Nephron (organoid): ENCODE measurements around the gene MEMO1.
"Not testable (repeated sequence)": the region's sequence is repeated elsewhere in the genome, so short reads cannot be mapped to it uniquely, and the experiment has no call there.

Experiments
- H3K27ac Mint-ChIP-seq, 3 experiments: 2 replicates each; pipeline ENCODE4 v1.8.0; 2020; ENCODE audit warnings: mixed read lengths in 3 of 3, mild to moderate bottlenecking in 2 of 3, moderate library complexity in 1 of 3
- H3K27me3 Mint-ChIP-seq: 2 replicates; pipeline ENCODE4 v1.8.0; 2021; ENCODE audit warnings: low read depth, mild to moderate bottlenecking, moderate library complexity, mixed read lengths
- H3K36me3 Mint-ChIP-seq: 2 replicates; pipeline ENCODE4 v1.8.0; 2020; ENCODE audit warnings: low read depth, mixed read lengths
- H3K4me1 Mint-ChIP-seq: 2 replicates; pipeline ENCODE4 v1.8.0; 2020; ENCODE audit warnings: mixed read lengths
- H3K4me3 Mint-ChIP-seq, 3 experiments: 2 replicates each; pipeline ENCODE4 v1.8.0; 2020; ENCODE audit warnings: mild to moderate bottlenecking in 3 of 3, mixed read lengths in 3 of 3, moderate library complexity in 2 of 3
- H3K9me3 Mint-ChIP-seq: 2 replicates; pipeline ENCODE4 v1.8.0; 2020; ENCODE audit warnings: mixed read lengths
- TF ChIP-seq, protein P1 (sequence below), 3 experiments: fragments of 200-600 bp; sonication (generic); IDR thresholded peaks; one replicate each; pipeline ENCODE4 v1.5.0; 2021; ENCODE audit warnings: antibody characterized with exemption in 3 of 3; ENCODE audit not compliant: unreplicated experiment in 3 of 3

MEMO1 gene

DNA sequence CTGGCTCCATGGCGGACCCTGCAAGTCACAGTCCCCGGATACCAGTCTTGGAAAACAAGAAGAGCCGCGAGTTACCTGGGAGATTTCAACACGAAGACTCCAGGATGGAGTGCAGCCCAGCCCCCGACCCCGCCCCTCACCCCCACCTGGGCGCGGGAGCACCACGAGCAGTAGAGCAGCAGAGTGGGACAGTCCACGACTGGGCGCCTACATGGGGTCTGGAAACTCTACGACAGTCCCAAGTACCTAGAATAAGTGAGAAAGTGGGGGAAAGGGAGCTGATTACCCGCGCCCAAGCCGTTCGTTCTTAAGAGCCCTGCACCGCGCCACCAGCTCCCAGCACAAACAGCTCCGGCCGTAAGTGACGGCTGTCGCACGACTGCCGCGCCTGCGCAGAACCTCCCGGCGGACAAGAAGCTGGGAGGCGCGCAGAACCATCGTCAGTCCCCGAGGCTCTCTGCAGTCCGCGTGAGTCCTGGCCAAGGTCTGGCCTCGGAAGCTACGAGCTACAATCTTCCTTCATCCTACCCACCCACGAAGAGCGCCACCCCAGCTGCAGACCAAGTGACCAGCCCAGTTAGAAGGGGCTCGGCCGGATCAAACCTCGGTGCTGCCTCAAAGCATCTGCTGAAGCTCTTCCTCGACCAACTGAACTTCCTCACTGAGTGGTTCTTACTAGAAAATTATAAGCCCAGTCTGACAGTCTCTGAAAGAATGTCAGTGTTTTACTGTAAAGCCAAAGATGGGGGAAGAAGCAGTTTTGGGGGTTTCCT is 28.8 kb upstream of the MEMO1 start, which contains the start of gene DPY30:
Gene DPY30, minus strand, starts transcription at position 359 of the 773 bp plus-strand sequence. Its CDS starts 349 bp downstream, at position 10.
- Mint-ChIP-seq H3K4me3 (peak within 1 kb of the TSS; percentile 88 to 91 (median 88)), H3K27ac (peak within 1 kb of the TSS; percentile 95 to 99 (median 98)), H3K36me3 (peaks cover 6% of the 10 kb centered on the region), H3K9me3 (no peaks in the 10 kb centered on the region), H3K27me3 (no peaks in the 10 kb centered on the region), H3K4me1 (no peaks in the 10 kb centered on the region)
- TF ChIP-seq, protein P1, sequence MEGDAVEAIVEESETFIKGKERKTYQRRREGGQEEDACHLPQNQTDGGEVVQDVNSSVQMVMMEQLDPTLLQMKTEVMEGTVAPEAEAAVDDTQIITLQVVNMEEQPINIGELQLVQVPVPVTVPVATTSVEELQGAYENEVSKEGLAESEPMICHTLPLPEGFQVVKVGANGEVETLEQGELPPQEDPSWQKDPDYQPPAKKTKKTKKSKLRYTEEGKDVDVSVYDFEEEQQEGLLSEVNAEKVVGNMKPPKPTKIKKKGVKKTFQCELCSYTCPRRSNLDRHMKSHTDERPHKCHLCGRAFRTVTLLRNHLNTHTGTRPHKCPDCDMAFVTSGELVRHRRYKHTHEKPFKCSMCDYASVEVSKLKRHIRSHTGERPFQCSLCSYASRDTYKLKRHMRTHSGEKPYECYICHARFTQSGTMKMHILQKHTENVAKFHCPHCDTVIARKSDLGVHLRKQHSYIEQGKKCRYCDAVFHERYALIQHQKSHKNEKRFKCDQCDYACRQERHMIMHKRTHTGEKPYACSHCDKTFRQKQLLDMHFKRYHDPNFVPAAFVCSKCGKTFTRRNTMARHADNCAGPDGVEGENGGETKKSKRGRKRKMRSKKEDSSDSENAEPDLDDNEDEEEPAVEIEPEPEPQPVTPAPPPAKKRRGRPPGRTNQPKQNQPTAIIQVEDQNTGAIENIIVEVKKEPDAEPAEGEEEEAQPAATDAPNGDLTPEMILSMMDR (IDR thresholded peaks at IDR 0.05; ENCODE audit: unreplicated experiment in 3 of 3) = no peak

- H3K4me3 Mint-ChIP-seq = peak overlapping the region in 2 of 3 experiments; percentile 44 to 49
- H3K9me3 Mint-ChIP-seq, H3K27ac Mint-ChIP-seq, H3K4me1 Mint-ChIP-seq, H3K27me3 Mint-ChIP-seq: not testable (repeated sequence)
- H3K36me3 Mint-ChIP-seq = peaks cover 31% of the 10 kb centered on the region
These were observed 23.5 kb upstream of the MEMO1 start for GRCh38 chr2:32034198-32034887.

DNA sequence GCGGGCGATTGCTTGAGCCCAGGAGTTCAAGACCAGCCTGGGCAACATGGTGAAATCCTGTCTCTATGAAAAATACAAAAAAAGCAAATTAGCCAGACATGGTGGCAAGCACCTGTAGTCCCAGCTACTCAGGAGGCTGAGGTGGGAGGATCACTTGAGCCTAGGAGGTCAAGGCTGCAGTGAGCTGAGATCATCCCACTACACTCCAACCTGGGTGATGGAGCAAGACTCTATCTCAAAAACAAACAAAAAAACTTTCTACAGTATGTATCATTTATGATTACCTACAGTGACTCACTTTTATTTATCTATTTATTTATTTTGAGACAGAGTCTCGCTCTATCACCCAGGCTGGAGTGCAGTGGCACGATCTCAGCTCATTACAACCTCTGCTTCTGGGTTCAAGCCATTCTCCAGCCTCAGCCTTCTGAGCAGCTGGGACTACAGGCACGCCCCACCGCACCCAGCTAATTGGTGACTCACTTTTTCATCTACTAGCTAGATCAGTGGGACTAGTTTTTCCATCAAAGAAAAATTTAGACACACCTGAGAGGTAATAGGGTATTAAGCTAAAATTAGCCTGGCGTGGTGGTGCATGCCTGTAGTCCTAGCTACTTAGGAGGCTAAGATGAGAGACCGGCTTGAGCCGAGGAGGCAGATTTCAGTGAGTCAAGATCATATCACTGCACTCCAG is 8.1 kb upstream of the MEMO1 start:
- H3K9me3 Mint-ChIP-seq = not testable (repeated sequence)

DNA sequence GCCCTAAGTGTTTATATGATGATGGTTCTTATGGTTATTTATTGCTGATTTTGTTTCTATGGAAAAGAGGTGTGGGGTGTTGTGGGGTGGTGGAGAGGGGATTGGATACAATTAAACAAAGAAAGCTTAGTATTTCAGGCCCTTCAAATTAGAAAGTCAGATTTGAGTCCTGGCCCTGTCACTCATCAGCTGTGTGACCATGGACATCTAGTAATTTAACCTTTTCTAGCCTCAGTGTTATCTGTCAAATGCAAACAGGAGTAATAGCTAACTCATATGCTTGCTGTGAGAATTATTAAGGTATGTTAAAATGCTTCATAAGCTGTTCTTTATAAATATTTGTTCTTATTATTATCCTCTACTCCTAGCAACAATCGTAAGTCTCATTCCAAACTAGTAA is 2.1 kb upstream of the MEMO1 start:
- Mint-ChIP-seq H3K27ac (peak overlapping the region in 2 of 3 experiments; percentile 44 to 96), H3K27me3 (no peaks in the 10 kb centered on the region), H3K4me1 (peaks cover 14% of the 10 kb centered on the region), H3K4me3 (peak overlapping the region; percentile 41 to 59 (median 47)), H3K36me3 (peaks cover 23% of the 10 kb centered on the region), H3K9me3 (no peaks in the 10 kb centered on the region)
- TF ChIP-seq, protein P1 (IDR thresholded peaks at IDR 0.05; ENCODE audit: unreplicated experiment in 3 of 3) = no peak

More for the DNA sequence above, 8.1 kb upstream of the MEMO1 start:
- not testable (repeated sequence) for H3K27me3 Mint-ChIP-seq, H3K4me1 Mint-ChIP-seq, H3K4me3 Mint-ChIP-seq, H3K27ac Mint-ChIP-seq
- H3K36me3 Mint-ChIP-seq = peaks cover 39% of the 10 kb centered on the region

DNA sequence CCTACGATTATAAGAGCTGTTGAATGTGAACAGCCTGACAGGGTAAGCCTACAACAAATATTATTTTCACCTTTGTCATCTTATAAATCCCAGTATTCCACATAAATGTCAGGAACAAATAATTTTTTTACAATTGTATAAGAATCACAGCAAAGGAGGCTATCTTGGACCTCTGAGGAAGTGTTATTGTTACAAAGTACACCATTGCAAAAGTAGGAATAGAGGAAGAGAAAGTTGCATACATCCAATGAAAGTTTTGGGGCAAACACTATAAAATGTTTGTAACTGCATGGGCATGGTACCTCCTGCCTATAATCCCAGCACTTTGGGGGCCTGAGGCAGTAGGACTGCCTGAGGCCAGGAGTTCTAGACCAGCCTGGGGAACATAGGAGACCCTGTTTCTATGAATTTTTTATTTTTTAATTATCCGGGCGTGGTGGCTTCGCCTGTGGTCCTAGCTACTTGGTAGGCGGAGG is 715 bp upstream of the MEMO1 start:
- no peaks in the 10 kb centered on the region for H3K27me3 Mint-ChIP-seq
- peak overlapping the region; percentile 96 to 97 (median 97) for H3K27ac Mint-ChIP-seq
- H3K4me3 Mint-ChIP-seq = peak overlapping the region; percentile 90 to 94 (median 93)
- H3K4me1 Mint-ChIP-seq = peaks cover 24% of the 10 kb centered on the region
- no peaks in the 10 kb centered on the region for H3K9me3 Mint-ChIP-seq
- TF ChIP-seq, protein P1 (IDR thresholded peaks at IDR 0.05; ENCODE audit: unreplicated experiment in 3 of 3) = no peak
- H3K36me3 Mint-ChIP-seq = peaks cover 16% of the 10 kb centered on the region

DNA sequence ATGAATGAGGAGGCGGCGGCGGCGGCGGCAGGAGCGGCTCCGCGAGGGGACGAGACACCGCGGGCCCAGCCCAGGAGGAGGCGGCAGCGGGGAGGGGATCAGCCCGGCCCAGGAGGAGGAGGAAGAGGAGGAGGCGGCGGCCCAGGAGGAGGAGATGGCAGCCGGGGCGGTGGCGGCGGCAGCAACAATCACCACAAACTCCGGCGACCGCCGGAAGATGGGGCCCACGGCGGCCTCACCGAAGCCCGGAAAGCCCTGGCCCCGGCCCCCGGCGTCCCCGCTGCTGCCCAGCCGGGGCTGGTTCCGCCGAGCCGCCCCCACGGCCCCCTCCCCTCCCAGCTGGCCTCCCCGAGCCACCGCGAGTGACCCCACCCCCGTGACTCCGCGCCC is 533 bp downstream of the MEMO1 start:
- H3K9me3 Mint-ChIP-seq, H3K27me3 Mint-ChIP-seq, H3K36me3 Mint-ChIP-seq: not testable (repeated sequence)
- H3K4me1 Mint-ChIP-seq = peaks cover 33% of the 10 kb centered on the region
- H3K4me3 Mint-ChIP-seq = peak overlapping the region in 2 of 3 experiments; percentile 52 to 57
- peak overlapping the region in 1 of 3 experiments; percentile 96 for H3K27ac Mint-ChIP-seq
